NCI-H1694 treated with DMSO at 0.1 percent for 48 hours (cell line): Measurements from ENCODE around the gene PFKP.

Experiments
- DNase-seq: peaks from one replicate; lab custom pipeline; 2025; lab: John Stamatoyannopoulos, UW

PFKP gene

GRCh38 chr10:3071405-3072198 is 4.3 kb downstream of the PFKP start:
- DNase-seq, result no peak

GRCh38 chr10:3072641-3073360 is 5.5 kb downstream of the PFKP start:
- no peak for DNase-seq

GRCh38 chr10:3074145-3074665 is 6.9 kb downstream of the PFKP start:
- no peak for DNase-seq

GRCh38 chr10:3074985-3075600 is 7.7 kb downstream of the PFKP start:
- DNase-seq, result no peak

GRCh38 chr10:3076138-3076537 is 8.8 kb downstream of the PFKP start:
- DNase-seq, result no peak

- no peak for DNase-seq
These were observed 10.2 kb downstream of the PFKP start for GRCh38 chr10:3077509-3077908.

- DNase-seq, result no peak
These were observed 10.7 kb downstream of the PFKP start for GRCh38 chr10:3077940-3078630.

GRCh38 chr10:3081383-3081981 is 14.1 kb downstream of the PFKP start:
- no peak for DNase-seq

- DNase-seq, result no peak
These were observed 14.9 kb downstream of the PFKP start for GRCh38 chr10:3082290-3082689.

GRCh38 chr10:3085785-3086567 is 18.6 kb downstream of the PFKP start:
- no peak for DNase-seq

- no peak for DNase-seq
These were observed 23.0 kb downstream of the PFKP start for GRCh38 chr10:3090388-3090787.

GRCh38 chr10:3090914-3091787 is 23.8 kb downstream of the PFKP start:
- no peak for DNase-seq

- DNase-seq, result no peak
These were observed 24.6 kb downstream of the PFKP start for GRCh38 chr10:3091921-3092320.

GRCh38 chr10:3093996-3094395 is 26.6 kb downstream of the PFKP start:
- no peak for DNase-seq

GRCh38 chr10:3094609-3095036 is 27.3 kb downstream of the PFKP start:
- no peak for DNase-seq

GRCh38 chr10:3095373-3096139 is 28.2 kb downstream of the PFKP start:
- no peak for DNase-seq

GRCh38 chr10:3096149-3096548 is 28.8 kb downstream of the PFKP start:
- DNase-seq, result no peak

GRCh38 chr10:3097160-3097559 is 29.8 kb downstream of the PFKP start:
- DNase-seq, result no peak

- no peak for DNase-seq
These were observed 31.3 kb downstream of the PFKP start for GRCh38 chr10:3098689-3099088.
